Measurements from ENCODE around the gene NLRP4. TPM values are rescaled to one million over a fixed set of nuclear protein-coding genes. Genes with fewer than 3 reads are reported as not detected.

Gene NLRP4
- total RNA-seq (2021; fragmentation: NEBNext Ultra II Directional; extraction: Animal tissue kit (Norgen Biotek cat#: 25700)), result not detected
- long read RNA-seq, result 0 reads

DNA sequence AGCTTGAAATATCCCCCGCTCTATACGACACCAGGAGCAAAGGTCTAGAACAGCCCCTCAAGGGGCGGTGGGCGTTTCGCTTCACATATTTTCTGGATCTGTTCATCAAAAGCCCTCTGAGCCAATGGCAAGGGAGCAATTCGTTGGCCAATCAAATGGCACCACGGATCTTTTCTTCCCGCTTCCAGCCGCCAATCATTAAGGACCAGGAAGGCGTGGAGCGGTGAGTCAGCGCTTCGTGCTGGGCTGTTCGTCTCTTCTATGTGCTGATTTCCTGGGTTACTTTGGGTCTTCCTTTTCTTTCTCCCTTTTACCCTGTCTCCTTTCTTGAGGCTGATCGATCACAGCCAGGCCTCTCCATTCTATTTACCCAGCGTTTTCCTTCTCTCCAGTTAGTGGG, at the start of gene NLRP4:
Gene NLRP4 (plus strand): TSS at position 201 of the 400 bp plus-strand sequence. CDS start 15,541 bp downstream, outside the sequence.
- Mint-ChIP-seq H3K9me3 (peaks cover 20% of the 10 kb centered on the region), H3K4me3 (no peak within 1 kb of the TSS), H3K4me1 (ENCODE audit: low read depth) (no peaks in the 10 kb centered on the region), H3K36me3 (ENCODE audit: low read depth) (no peaks in the 10 kb centered on the region; the same call in 1 of the 2 replicates), H3K27me3 (ENCODE audit: insufficient read depth) (peaks cover 2% of the 10 kb centered on the region; the same call in 1 of the 2 replicates), H3K27ac (no peak within 1 kb of the TSS)
- DNase-seq, result no peak
- TF ChIP-seq CTCF (IDR thresholded peaks at IDR 0.05), result no peak

- Mint-ChIP-seq H3K9me3 (peaks cover 48% of the 10 kb centered on the region), H3K4me1 (ENCODE audit: low read depth) (no peaks in the 10 kb centered on the region), H3K36me3 (ENCODE audit: low read depth) (no peaks in the 10 kb centered on the region), H3K27me3 (ENCODE audit: insufficient read depth) (peaks cover 1% of the 10 kb centered on the region), H3K4me3 (no peak overlapping the region), H3K27ac (no peak overlapping the region)
- no peak for TF ChIP-seq CTCF (IDR thresholded peaks at IDR 0.05)
- DNase-seq, result no peak
Measured at GRCh38 chr19:55795021-55795420, 41.3 kb upstream of the NLRP4 start.

DNA sequence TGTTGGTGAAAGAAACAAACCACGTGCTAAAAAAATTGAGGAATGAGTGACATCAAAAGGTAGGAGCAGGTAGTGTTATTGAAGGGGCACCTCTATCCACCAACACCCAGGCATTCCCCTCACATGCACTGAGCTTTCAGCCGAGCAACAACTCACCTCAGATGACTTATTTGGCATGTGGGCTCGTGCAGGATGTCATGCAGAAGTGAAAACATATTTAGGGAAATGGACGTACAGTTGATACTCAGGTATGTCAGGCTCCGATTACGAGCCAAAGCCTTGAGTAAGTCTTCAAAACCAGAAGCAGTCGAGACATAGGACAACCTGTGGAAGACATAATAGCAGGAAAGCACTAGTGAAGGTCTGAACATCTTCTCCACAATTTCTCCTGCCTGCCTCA, 34.9 kb upstream of the NLRP4 start:
- H3K4me3 Mint-ChIP-seq, result no peak overlapping the region
- H3K27me3 Mint-ChIP-seq (ENCODE audit: insufficient read depth), result peaks cover 1% of the 10 kb centered on the region; the same call in 1 of the 2 replicates
- H3K36me3 Mint-ChIP-seq (ENCODE audit: low read depth), result no peaks in the 10 kb centered on the region
- H3K9me3 Mint-ChIP-seq, result peaks cover 39% of the 10 kb centered on the region
- DNase-seq, result no peak
- TF ChIP-seq CTCF (IDR thresholded peaks at IDR 0.05), result no peak
- H3K27ac Mint-ChIP-seq, result no peak overlapping the region
- no peaks in the 10 kb centered on the region for H3K4me1 Mint-ChIP-seq (ENCODE audit: low read depth)

DNA sequence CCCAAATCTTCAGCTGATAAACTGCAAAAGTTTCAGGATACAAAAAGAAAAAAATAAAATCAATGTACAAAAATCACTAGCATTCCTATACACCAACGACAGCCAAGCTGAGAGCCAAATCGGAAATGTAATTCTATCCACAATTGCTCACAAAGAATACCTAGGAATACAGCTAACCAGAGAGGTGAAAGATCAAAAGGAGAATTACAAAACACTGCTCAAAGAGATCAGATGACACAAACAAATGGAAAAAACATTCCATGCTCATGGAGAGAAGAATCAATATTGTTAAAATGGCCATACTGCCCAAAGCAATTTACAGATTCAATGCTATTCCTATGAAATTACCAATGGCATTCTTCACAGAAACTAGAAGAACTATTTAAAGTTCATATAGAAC, 34.1 kb upstream of the NLRP4 start:
- peaks cover 33% of the 10 kb centered on the region for H3K9me3 Mint-ChIP-seq
- TF ChIP-seq CTCF (IDR thresholded peaks at IDR 0.05), result no peak

GRCh38 chr19:55809381-55810058, 26.8 kb upstream of the NLRP4 start:
- peak; percentile 69 for TF ChIP-seq CTCF (IDR thresholded peaks at IDR 0.05)
- H3K27ac Mint-ChIP-seq, result no peak overlapping the region
- H3K4me1 Mint-ChIP-seq (ENCODE audit: low read depth), result no peaks in the 10 kb centered on the region; the same call in 1 of the 2 replicates
- peaks cover 6% of the 10 kb centered on the region; the same call in 1 of the 2 replicates for H3K9me3 Mint-ChIP-seq
- H3K27me3 Mint-ChIP-seq (ENCODE audit: insufficient read depth), result no peaks in the 10 kb centered on the region; the same call in 1 of the 2 replicates
- DNase-seq, result peak; percentile 9
- H3K36me3 Mint-ChIP-seq (ENCODE audit: low read depth), result no peaks in the 10 kb centered on the region
- H3K4me3 Mint-ChIP-seq, result peak overlapping the region; percentile 56; the same call in 1 of the 2 replicates

More for the DNA sequence above, 34.1 kb upstream of the NLRP4 start:
- no peak overlapping the region for H3K4me3 Mint-ChIP-seq
- H3K36me3 Mint-ChIP-seq (ENCODE audit: low read depth), result no peaks in the 10 kb centered on the region
- DNase-seq, result no peak
- H3K27me3 Mint-ChIP-seq (ENCODE audit: insufficient read depth), result no peaks in the 10 kb centered on the region; the same call in 1 of the 2 replicates
- H3K4me1 Mint-ChIP-seq (ENCODE audit: low read depth), result no peaks in the 10 kb centered on the region
- no peak overlapping the region for H3K27ac Mint-ChIP-seq

All from HFFc6 (cell line).